ENCODE data around the gene BAIAP2L2.
A peak's percentile ranks its signal among the peaks of the same experiment; 100 is the strongest.

DNA sequence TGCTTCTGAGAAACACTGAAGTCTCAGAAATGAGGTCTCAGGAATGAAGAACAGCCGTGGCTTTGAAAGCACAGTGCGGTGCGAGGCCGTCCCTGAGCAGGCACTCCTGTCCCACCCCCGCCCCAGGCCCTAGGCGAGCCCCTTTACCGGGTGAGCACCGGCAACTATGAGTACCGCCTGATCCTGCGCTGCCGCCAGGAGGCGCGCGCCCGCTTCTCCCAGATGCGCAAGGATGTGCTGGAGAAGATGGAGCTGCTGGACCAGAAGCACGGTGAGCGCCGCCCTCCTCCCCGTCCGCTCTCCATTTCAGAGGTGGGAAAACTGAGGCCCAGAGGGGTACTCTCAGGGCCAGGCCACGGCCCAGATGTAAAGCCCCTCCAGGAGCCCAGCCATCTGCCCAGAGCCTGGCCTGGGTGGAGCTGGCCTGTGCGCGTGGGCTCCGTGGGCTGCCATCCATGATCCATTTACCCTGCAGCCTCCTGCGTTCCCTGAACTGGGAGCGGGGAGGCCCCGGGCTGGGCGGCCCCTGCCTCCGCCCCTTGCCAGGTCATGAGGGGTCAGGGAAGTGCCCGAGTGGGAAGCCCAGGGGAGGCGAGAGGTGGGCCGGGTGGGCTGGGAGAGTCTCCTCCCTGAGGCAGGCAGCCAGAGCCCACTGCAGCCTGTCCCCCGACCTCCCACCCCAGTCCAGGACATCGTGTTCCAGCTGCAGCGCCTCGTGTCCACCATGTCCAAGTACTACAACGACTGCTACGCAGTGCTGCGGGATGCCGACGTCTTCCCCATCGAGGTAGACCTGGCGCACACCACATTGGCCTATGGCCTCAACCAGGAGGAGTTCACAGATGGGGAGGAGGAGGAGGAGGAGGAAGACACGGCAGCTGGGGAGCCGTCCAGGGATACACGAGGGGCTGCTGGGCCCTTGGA lies 36.0 kb downstream of the BAIAP2L2 start:
- TF ChIP-seq CTCF (IDR thresholded peaks at IDR 0.05; ENCODE audit: low read depth, low read length, missing input control) (no peak), YY1 (IDR thresholded peaks at IDR 0.05) (no peak), MAX (IDR thresholded peaks at IDR 0.05) (no peak), FOXA1 (IDR thresholded peaks at IDR 0.05) (no peak), RAD21 (IDR thresholded peaks at IDR 0.05) (peak in 1 of 2 donors; percentile 24), JUND (IDR thresholded peaks at IDR 0.05) (no peak)
- TF ChIP-seq, protein P1, sequence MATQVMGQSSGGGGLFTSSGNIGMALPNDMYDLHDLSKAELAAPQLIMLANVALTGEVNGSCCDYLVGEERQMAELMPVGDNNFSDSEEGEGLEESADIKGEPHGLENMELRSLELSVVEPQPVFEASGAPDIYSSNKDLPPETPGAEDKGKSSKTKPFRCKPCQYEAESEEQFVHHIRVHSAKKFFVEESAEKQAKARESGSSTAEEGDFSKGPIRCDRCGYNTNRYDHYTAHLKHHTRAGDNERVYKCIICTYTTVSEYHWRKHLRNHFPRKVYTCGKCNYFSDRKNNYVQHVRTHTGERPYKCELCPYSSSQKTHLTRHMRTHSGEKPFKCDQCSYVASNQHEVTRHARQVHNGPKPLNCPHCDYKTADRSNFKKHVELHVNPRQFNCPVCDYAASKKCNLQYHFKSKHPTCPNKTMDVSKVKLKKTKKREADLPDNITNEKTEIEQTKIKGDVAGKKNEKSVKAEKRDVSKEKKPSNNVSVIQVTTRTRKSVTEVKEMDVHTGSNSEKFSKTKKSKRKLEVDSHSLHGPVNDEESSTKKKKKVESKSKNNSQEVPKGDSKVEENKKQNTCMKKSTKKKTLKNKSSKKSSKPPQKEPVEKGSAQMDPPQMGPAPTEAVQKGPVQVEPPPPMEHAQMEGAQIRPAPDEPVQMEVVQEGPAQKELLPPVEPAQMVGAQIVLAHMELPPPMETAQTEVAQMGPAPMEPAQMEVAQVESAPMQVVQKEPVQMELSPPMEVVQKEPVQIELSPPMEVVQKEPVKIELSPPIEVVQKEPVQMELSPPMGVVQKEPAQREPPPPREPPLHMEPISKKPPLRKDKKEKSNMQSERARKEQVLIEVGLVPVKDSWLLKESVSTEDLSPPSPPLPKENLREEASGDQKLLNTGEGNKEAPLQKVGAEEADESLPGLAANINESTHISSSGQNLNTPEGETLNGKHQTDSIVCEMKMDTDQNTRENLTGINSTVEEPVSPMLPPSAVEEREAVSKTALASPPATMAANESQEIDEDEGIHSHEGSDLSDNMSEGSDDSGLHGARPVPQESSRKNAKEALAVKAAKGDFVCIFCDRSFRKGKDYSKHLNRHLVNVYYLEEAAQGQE (IDR thresholded peaks at IDR 0.05), result no peak
